Muscle of leg (tissue), 11 donors: ENCODE results near the gene SLC4A1AP. TPM values are rescaled to one million over a fixed set of nuclear protein-coding genes. Genes with fewer than 3 reads are reported as not detected.

Experiments
- DNase-seq: peaks from one replicate; pipeline ENCODE4 v3.0.0; 2013
- H3K27ac ChIP-seq: one replicate; pipeline ENCODE4 v1.5.1; 2013; ENCODE audit warnings: mild to moderate bottlenecking, low read length, control low read depth
- H3K27me3 ChIP-seq: one replicate; pipeline ENCODE4 v1.6.1; 2013; ENCODE audit warnings: low read length; ENCODE audit not compliant: control insufficient read depth, insufficient read depth
- H3K36me3 ChIP-seq: one replicate; pipeline ENCODE4 v1.6.1; 2013; ENCODE audit warnings: low read length; ENCODE audit not compliant: control insufficient read depth, insufficient read depth
- H3K4me1 ChIP-seq: one replicate; pipeline ENCODE4 v1.6.1; 2013; ENCODE audit warnings: low read length; ENCODE audit not compliant: control insufficient read depth, insufficient read depth
- H3K4me3 ChIP-seq: one replicate; pipeline ENCODE4 v1.5.1; 2013; ENCODE audit warnings: low read length, control low read depth
- H3K9me3 ChIP-seq: replicated peaks from 2 replicates; pipeline ENCODE4 v1.6.1; 2013; ENCODE audit warnings: low read depth, low read length; ENCODE audit not compliant: control insufficient read depth
- WGBS: methylation state at CpG from one replicate; pipeline ENCODE4 v1.1.5; 2013; ENCODE audit warnings: missing lambda C conversion rate; ENCODE audit not compliant: insufficient coverage; 5-methylcytosine and 5-hydroxymethylcytosine counted together
- polyA plus RNA-seq, 8 donors: library from polyadenylated mRNA; unstranded; fragments of 120-200 nt; gene quantifications; one replicate each; pipeline versions ENCODE4 v1.2.1 to v1.2.3, GENCODE V29; 2013; ENCODE audit warnings: inconsistent platforms in 1 of 8, low replicate concordance in 1 of 8; ENCODE audit not compliant: insufficient read length in 8 of 8, insufficient read depth in 1 of 8
- total RNA-seq: library from RNA; stranded (reverse); fragments of 120-200 nt; gene quantifications from one replicate; pipeline ENCODE4 v1.2.4, GENCODE V29; 2013

SLC4A1AP gene
- total and polyA plus RNA-seq, 9 donors = 22.9 to 25.3 (median 23.8) TPM

DNA sequence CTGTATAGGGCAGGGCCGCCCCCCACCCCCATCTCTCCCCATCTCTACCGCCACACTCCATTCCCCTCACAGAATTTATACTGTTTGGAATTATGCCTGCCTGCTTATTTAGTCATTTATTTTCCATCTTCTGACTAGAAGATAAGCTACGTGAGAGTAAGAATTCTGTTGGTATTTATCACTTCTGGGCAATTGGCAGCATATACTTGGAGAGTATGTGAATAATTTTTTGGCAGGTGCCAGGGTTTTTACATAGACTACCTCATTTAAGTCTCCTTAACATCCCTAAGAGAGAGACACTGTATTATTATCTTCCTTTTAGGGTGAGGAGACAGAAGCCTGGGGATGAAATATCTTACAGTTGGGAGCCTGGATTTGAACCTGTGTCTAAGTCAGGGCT lies 45.0 kb downstream of the SLC4A1AP start:
- H3K4me3 ChIP-seq = no peak overlapping the region
- H3K9me3 ChIP-seq = no peaks in the 10 kb centered on the region
- no peak for DNase-seq
- peaks cover 3% of the 10 kb centered on the region for H3K27me3 ChIP-seq
- no CpG with 5 or more reads among the region's 3 CpGs for whole genome bisulfite sequencing
- H3K36me3 ChIP-seq = no peaks in the 10 kb centered on the region
- peaks cover 14% of the 10 kb centered on the region for H3K4me1 ChIP-seq
- no peak overlapping the region for H3K27ac ChIP-seq

DNA sequence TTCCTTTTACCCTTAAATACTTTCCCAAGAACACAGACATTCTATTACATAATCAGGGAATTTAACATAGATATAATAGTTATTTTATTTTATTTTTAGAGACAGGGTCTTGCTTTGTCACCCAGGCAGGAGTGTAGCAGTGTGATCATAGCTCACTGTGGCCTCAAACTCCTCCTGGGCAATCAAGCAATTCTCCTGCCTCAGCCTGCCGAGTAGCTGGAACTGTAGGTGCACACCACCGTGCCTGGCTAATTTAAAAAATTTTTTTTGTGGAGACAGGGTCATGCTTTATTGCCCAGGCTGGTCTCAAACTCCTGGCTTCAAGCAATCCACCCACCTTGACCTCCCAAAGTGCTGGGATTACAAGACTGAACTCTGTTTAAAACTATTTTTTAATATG lies 45.6 kb downstream of the SLC4A1AP start:
- no peaks in the 10 kb centered on the region for H3K36me3 ChIP-seq

DNA sequence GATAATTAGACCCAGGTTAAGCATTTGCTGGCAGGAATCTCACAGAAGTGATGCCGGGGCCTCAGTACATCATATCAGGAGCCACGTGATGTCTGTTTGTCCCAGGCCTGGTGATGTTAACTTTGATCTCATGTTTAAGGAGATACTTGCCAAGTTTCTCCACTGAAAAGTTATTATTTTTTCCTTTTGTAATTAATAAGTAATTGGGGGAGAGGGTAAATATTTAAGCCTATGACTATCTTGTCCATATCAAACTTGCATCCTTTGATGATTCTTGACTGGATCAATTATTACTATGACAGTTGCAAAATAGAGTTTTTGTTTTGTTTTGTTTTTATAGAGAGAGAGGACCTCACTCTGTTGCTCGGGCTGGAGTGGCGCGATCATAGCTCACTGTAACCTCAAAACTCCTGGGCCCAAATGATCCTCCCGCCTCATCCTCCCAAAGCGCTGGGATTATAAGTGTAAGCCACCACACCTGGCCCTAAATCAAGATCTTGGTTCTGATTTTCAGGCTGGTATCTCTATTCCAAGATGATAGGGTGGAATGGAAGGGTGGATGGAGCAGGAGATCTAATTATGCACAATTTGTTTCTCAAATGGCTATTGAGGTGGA lies 46.4 kb downstream of the SLC4A1AP start:
- no CpG with 5 or more reads among the region's 7 CpGs for WGBS
- no peak overlapping the region for H3K27ac ChIP-seq

More for the DNA sequence above, 45.6 kb downstream of the SLC4A1AP start:
- no peak for DNase-seq
- Histone ChIP-seq H3K4me3 (no peak overlapping the region), H3K4me1 (peaks cover 11% of the 10 kb centered on the region), H3K9me3 (no peaks in the 10 kb centered on the region), H3K27me3 (peaks cover 3% of the 10 kb centered on the region), H3K27ac (no peak overlapping the region)
- WGBS = 37% methylated on average over 2 of the region's 2 CpGs

DNA sequence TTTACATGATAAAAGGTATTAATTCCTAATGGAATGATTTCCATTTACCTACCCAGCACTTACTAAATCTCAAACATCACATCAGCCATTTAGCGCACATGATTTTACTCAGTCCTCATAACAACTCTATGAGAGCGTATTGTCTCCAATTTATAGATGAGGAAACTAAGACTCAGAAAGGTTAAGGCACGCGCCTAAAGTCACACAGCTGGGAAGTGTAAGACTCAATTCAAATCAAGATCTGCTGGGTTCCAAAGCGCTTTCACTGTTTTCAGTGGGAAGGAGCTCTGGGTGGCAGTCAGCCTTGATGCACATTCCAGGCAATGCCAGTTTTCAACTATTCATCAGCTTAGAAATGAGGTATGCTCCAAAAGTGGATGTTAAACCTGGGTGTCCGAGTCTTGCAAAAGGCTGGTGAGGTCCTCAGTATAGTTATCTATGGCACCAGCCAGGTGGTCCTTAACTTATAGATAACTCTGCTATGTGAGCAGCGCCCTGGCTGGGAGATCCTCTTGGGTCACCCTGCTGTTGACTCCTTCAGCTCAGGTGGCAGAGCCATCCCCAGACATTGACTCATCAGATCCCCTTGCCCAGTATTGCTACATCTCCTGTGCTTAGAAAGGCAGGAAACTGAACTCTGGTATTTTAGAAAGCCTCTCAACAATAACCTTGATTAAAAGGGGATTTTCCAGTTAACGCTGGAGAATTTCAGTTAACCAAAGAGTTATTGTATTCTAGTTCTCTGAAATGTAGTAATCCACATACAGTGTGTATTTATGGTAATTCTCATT lies 47.1 kb downstream of the SLC4A1AP start:
- WGBS = 100% methylated on average over 2 of the region's 8 CpGs
- no peaks in the 10 kb centered on the region for H3K36me3 ChIP-seq
- H3K9me3 ChIP-seq = no peaks in the 10 kb centered on the region
- no peak overlapping the region for H3K27ac ChIP-seq
- H3K27me3 ChIP-seq = peaks cover 3% of the 10 kb centered on the region
- no peak overlapping the region for H3K4me3 ChIP-seq
- H3K4me1 ChIP-seq = peaks cover 20% of the 10 kb centered on the region
- DNase-seq = no peak

More for the DNA sequence above, 46.4 kb downstream of the SLC4A1AP start:
- H3K36me3 ChIP-seq = no peaks in the 10 kb centered on the region
- peaks cover 18% of the 10 kb centered on the region for H3K4me1 ChIP-seq
- no peak for DNase-seq
- H3K4me3 ChIP-seq = no peak overlapping the region
- peaks cover 3% of the 10 kb centered on the region for H3K27me3 ChIP-seq
- H3K9me3 ChIP-seq = no peaks in the 10 kb centered on the region

DNA sequence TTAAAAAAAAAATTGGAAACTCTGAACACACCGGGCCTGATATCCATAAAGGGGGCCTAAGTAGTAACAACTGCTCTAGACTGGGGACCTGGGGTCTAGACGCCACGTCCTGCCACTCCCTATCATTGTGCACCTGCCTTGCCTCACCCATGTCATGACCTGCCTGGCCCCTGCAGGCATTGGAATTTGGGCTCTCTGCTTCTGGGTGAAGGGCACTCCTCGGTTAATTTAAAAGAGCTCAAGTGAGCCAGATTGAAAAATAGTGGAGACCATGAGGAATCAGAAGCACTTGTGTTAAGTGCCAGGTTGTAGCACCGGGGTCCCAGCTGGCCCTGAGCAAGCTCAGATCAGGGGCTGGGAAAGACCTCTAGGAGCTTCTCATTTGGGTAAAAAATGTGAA lies 48.1 kb downstream of the SLC4A1AP start:
- DNase-seq = no peak
- Histone ChIP-seq H3K4me1 (peaks cover 22% of the 10 kb centered on the region), H3K27me3 (peaks cover 7% of the 10 kb centered on the region), H3K36me3 (no peaks in the 10 kb centered on the region), H3K9me3 (no peaks in the 10 kb centered on the region), H3K4me3 (no peak overlapping the region), H3K27ac (no peak overlapping the region)
- 73% methylated on average over 4 of the region's 5 CpGs for WGBS

DNA sequence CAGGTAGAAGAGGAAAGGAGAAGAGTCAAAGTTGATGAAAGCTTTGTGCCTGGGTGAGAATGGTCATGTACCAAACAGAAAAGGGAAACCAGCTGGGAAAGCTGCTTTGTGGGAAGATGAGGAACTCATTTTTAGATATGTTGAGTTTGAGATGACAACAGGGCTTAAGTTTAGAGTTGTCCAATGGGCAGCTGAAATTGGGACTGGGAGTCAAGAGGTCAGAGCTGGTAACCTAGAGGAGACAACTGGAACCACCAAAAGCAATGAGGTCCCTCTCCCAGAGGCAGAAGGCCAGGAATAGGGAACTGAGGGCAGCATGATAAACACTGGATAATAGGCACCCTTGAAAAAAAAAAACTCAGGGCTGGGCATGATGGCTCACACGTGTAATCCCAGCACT lies 48.8 kb downstream of the SLC4A1AP start:
- Histone ChIP-seq H3K27me3 (peaks cover 7% of the 10 kb centered on the region), H3K27ac (no peak overlapping the region), H3K36me3 (no peaks in the 10 kb centered on the region), H3K9me3 (no peaks in the 10 kb centered on the region), H3K4me1 (peaks cover 24% of the 10 kb centered on the region), H3K4me3 (no peak overlapping the region)
- WGBS = 100% methylated on average over 1 of the region's 1 CpG
- no peak for DNase-seq

DNA sequence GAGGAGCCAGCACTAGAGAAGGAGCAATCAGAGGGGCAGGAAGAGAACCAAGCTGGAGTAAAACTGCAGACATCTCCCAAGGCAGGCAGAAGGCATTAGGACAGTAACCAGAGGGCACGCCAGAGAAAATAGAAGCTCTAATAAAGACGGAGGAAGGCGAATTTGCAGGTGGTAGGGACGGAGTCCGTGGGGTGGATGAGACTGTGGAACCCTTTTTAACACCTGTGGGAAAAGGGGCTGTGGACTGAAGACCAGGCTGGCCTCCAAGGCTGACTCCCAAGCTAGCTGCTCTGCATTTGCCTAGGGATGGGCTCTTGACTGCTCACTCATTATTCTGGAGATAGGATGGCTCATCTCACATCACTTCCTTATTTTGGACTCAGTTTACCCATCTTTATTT lies 49.5 kb downstream of the SLC4A1AP start:
- WGBS = 69% methylated on average over 3 of the region's 5 CpGs
- H3K27me3 ChIP-seq = peaks cover 7% of the 10 kb centered on the region
- no peak for DNase-seq
- H3K36me3 ChIP-seq = no peaks in the 10 kb centered on the region
- H3K4me1 ChIP-seq = peaks cover 24% of the 10 kb centered on the region
- H3K9me3 ChIP-seq = no peaks in the 10 kb centered on the region
- H3K4me3 ChIP-seq = no peak overlapping the region
- H3K27ac ChIP-seq = no peak overlapping the region

DNA sequence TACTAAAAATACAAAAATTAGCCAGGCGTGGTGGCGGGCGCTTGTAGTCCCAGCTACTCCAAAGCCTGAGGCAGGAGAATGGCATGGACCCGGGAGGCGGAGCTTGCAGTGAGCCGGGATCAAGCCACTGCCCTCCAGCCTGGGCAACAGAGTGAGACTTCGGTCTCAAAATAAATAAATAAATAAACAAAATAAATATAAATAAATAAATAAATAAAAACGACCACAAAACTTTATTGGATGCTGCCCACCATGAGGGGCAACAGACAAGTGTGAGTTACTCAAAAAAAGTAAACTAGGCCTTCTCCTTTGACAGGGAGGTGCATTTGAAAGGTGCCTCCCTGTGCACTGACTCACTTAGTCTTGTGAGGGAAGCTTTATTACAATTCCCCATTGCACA lies 50.4 kb downstream of the SLC4A1AP start:
- no peak overlapping the region for H3K4me3 ChIP-seq
- 100% methylated on average over 2 of the region's 8 CpGs for WGBS
- no peak overlapping the region for H3K27ac ChIP-seq
- H3K36me3 ChIP-seq = no peaks in the 10 kb centered on the region
- peaks cover 24% of the 10 kb centered on the region for H3K4me1 ChIP-seq
- H3K9me3 ChIP-seq = no peaks in the 10 kb centered on the region
- no peak for DNase-seq
- H3K27me3 ChIP-seq = peaks cover 7% of the 10 kb centered on the region

DNA sequence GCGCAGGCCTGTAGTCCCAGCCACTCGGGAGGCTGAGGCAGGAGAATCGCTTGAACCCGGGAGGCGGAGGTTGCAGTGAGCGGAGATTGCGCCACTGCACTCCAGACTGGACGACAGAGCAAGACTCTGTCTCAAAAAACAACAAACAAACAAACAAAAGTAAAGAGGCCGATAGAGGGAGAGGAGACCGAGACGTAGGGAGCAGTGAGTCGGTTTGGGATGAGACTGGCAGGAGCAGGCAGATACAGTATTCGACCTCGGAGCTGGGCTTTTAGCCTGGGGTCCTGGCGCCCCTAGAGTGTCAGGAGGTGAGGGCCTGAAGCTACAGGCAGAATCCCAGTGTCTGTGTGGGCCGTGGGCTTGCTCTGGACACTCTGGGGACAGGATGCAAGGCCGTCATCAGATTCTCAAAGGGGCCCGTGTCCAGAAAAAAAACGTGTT lies 51.2 kb downstream of the SLC4A1AP start:
- no peak for DNase-seq
- peak overlapping the region; percentile 89 for H3K27ac ChIP-seq
- peak overlapping the region; percentile 46 for H3K4me3 ChIP-seq
- H3K36me3 ChIP-seq = no peaks in the 10 kb centered on the region
- 23% methylated on average over 11 of the region's 19 CpGs for WGBS
- peaks cover 24% of the 10 kb centered on the region for H3K4me1 ChIP-seq
- peaks cover 7% of the 10 kb centered on the region for H3K27me3 ChIP-seq
- H3K9me3 ChIP-seq = no peaks in the 10 kb centered on the region

DNA sequence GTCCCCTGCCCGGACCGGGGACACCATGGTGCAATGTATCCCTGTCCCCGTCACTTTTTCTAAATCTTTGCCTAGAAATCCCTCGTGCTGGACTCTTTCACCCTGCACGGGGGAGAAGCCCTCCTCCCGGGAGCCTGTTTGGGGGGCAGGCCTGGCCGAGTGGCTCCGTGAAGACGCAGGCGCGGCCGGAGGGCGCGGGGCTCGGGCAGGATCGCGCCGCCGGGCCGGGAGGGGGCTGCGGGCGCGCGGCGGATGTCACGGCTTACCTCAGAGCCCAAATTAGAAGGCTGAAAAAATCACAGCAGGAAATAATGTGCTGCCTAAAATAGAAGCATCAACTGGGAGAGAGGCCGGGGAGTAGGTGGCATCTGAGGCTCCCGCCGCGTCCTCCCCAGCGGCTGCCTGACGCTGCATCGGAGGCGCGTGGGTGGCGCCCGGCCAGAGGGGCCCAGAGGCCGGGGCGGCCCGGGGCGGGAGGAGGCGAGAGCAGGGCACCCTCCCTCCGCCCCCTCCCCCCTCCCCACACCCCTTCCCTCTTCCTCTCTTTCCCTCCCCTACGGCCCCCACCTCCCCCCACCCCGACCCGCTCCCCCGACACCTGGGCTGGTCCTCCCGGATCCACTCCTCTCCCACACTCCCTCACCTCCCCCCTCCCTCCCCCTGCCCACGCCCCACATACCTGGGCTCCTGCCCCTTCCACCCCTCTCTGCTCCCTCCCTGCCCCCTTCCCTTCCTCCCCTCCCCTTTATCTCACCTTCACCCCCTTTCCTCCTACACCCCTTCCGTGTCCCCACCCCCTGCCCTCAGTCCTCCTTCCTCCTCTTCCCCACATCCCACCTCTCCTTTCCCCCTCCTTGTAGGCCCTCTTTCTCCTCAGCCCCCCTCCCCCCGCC lies 51.9 kb downstream of the SLC4A1AP start:
- no peaks in the 10 kb centered on the region for H3K9me3 ChIP-seq
- peak overlapping the region; percentile 46 for H3K4me3 ChIP-seq
- no peaks in the 10 kb centered on the region for H3K36me3 ChIP-seq
- H3K27ac ChIP-seq = peak overlapping the region; percentile 89
- H3K4me1 ChIP-seq = peaks cover 24% of the 10 kb centered on the region
- peak; percentile 86 for DNase-seq
- peaks cover 7% of the 10 kb centered on the region for H3K27me3 ChIP-seq
- WGBS = 1% methylated on average over 30 of the region's 51 CpGs
